Erythroblast (primary cell): ENCODE results near the gene SCRN1.

Experiments
- DNase-seq, 2 experiments: peaks; one replicate each; lab custom pipeline; 2025; lab: John Stamatoyannopoulos, UW
- GATA1 ChIP-seq: IDR thresholded peaks from 2 replicates; pipeline ENCODE4 v1.6.1; 2011; ENCODE audit warnings: low read depth, mild to moderate bottlenecking, control low read depth, low read length, moderate library complexity
- POLR2A ChIP-seq: IDR thresholded peaks from 2 replicates; pipeline ENCODE4 v1.6.1; 2011; ENCODE audit warnings: mild to moderate bottlenecking, low read length

Gene SCRN1

GRCh38 chr7:30023524-30023923, 33.9 kb upstream of the SCRN1 start:
- TF ChIP-seq POLR2A (no peak), GATA1 (no peak)
- DNase-seq: no peak

GRCh38 chr7:30022991-30023390, 33.4 kb upstream of the SCRN1 start:
- TF ChIP-seq GATA1 (no peak), POLR2A (no peak)
- no peak for DNase-seq

- TF ChIP-seq GATA1 (no peak), POLR2A (no peak)
- DNase-seq: no peak
Observed at GRCh38 chr7:30020535-30020934, 30.9 kb upstream of the SCRN1 start.

- peak in 1 of 2 experiments; percentile 8 for DNase-seq
- no peak for TF ChIP-seq POLR2A
- TF ChIP-seq GATA1: no peak
Observed at GRCh38 chr7:30019960-30020359, 30.4 kb upstream of the SCRN1 start.

- no peak for TF ChIP-seq GATA1
- no peak for TF ChIP-seq POLR2A
- no peak for DNase-seq
Observed at GRCh38 chr7:30019387-30019786, 29.8 kb upstream of the SCRN1 start.

GRCh38 chr7:30018451-30018850, 28.9 kb upstream of the SCRN1 start:
- TF ChIP-seq POLR2A (no peak), GATA1 (no peak)
- no peak for DNase-seq

GRCh38 chr7:30012757-30013156, 23.2 kb upstream of the SCRN1 start:
- no peak for TF ChIP-seq POLR2A
- no peak for DNase-seq

GRCh38 chr7:30010021-30010420, 20.4 kb upstream of the SCRN1 start:
- TF ChIP-seq GATA1 (no peak), POLR2A (no peak)
- DNase-seq: no peak

GRCh38 chr7:30005464-30005863, 15.9 kb upstream of the SCRN1 start:
- no peak for TF ChIP-seq GATA1
- no peak for TF ChIP-seq POLR2A
- no peak for DNase-seq

GRCh38 chr7:30003098-30003497, 13.5 kb upstream of the SCRN1 start:
- no peak for TF ChIP-seq GATA1
- no peak for TF ChIP-seq POLR2A
- DNase-seq: no peak

- no peak for DNase-seq
- TF ChIP-seq POLR2A (no peak), GATA1 (no peak)
Observed at GRCh38 chr7:30001998-30002397, 12.4 kb upstream of the SCRN1 start.

GRCh38 chr7:29998489-29998888, 8.9 kb upstream of the SCRN1 start:
- DNase-seq: no peak
- TF ChIP-seq GATA1: no peak
- TF ChIP-seq POLR2A: no peak

GRCh38 chr7:29996321-29996720, 6.7 kb upstream of the SCRN1 start:
- DNase-seq: no peak
- TF ChIP-seq GATA1 (no peak), POLR2A (no peak)

GRCh38 chr7:29995652-29996051, 6.1 kb upstream of the SCRN1 start:
- DNase-seq: no peak

GRCh38 chr7:29993140-29993539, 3.5 kb upstream of the SCRN1 start:
- DNase-seq: no peak
- TF ChIP-seq GATA1 (no peak), POLR2A (no peak)

More at GRCh38 chr7:29995652-29996051, 6.1 kb upstream of the SCRN1 start:
- TF ChIP-seq GATA1: no peak
- TF ChIP-seq POLR2A: no peak
